HFFc6 (cell line): ENCODE measurements around the gene GPHA2. TPM values are rescaled to one million over a fixed set of nuclear protein-coding genes. Genes with fewer than 3 reads are reported as not detected.

Source experiments
- DNase-seq: peaks from one replicate; pipeline ENCODE4 v3.0.0-alpha.2; 2018
- H3K27ac Mint-ChIP-seq: 2 replicates; pipeline ENCODE4 v1.8.0; 2020; ENCODE audit warnings: mild to moderate bottlenecking, mixed read lengths
- H3K27me3 Mint-ChIP-seq: 2 replicates; pipeline ENCODE4 v1.8.0; 2021; ENCODE audit warnings: mild to moderate bottlenecking, moderate library complexity, mixed read lengths; ENCODE audit not compliant: insufficient read depth
- H3K36me3 Mint-ChIP-seq: 2 replicates; pipeline ENCODE4 v1.8.0; 2021; ENCODE audit warnings: low read depth, mixed read lengths
- H3K4me1 Mint-ChIP-seq: 2 replicates; pipeline ENCODE4 v1.8.0; 2020; ENCODE audit warnings: low read depth, mixed read lengths
- H3K4me3 Mint-ChIP-seq: 2 replicates; pipeline ENCODE4 v1.8.0; 2020; ENCODE audit warnings: mild to moderate bottlenecking, moderate library complexity, mixed read lengths
- H3K9me3 Mint-ChIP-seq: 2 replicates; pipeline ENCODE4 v1.8.0; 2020; ENCODE audit warnings: mild to moderate bottlenecking, mixed read lengths
- microRNA-seq: library from miRNA; unstranded; fragments of <30 nt; microRNA quantifications from one replicate; pipeline ENCODE4, GENCODE V29; 2019
- total RNA-seq, 6 experiments: library from RNA; stranded (reverse); fragmentation: NEBNext Ultra II Directional; extraction: Animal tissue kit (Norgen Biotek cat#: 25700); gene quantifications; 2 replicates in 1 of 6; 3 replicates in 5 of 6; pipeline ENCODE4 v1.2.3, GENCODE V29; 2021
- TF ChIP-seq, protein P1 (sequence below): fragments of 200-600 bp; sonication (generic); IDR thresholded peaks from 2 replicates; pipeline ENCODE4 v1.5.0; 2021; ENCODE audit warnings: antibody characterized with exemption, mild to moderate bottlenecking

Gene GPHA2
- total RNA-seq, 6 experiments from 2014 or later, result not detected

GRCh38 chr11:64885367-64886286, 50.1 kb downstream of the GPHA2 start:
- H3K27me3 Mint-ChIP-seq, result no peaks in the 10 kb centered on the region; the same call in 1 of the 2 replicates
- peaks cover 29% of the 10 kb centered on the region for H3K4me1 Mint-ChIP-seq
- TF ChIP-seq, protein P1, sequence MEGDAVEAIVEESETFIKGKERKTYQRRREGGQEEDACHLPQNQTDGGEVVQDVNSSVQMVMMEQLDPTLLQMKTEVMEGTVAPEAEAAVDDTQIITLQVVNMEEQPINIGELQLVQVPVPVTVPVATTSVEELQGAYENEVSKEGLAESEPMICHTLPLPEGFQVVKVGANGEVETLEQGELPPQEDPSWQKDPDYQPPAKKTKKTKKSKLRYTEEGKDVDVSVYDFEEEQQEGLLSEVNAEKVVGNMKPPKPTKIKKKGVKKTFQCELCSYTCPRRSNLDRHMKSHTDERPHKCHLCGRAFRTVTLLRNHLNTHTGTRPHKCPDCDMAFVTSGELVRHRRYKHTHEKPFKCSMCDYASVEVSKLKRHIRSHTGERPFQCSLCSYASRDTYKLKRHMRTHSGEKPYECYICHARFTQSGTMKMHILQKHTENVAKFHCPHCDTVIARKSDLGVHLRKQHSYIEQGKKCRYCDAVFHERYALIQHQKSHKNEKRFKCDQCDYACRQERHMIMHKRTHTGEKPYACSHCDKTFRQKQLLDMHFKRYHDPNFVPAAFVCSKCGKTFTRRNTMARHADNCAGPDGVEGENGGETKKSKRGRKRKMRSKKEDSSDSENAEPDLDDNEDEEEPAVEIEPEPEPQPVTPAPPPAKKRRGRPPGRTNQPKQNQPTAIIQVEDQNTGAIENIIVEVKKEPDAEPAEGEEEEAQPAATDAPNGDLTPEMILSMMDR, result no peak
- no peak for DNase-seq
- H3K9me3 Mint-ChIP-seq, result no peaks in the 10 kb centered on the region
- peak overlapping the region; percentile 44; the same call in 1 of the 2 replicates for H3K27ac Mint-ChIP-seq
- H3K4me3 Mint-ChIP-seq, result no peak overlapping the region
- H3K36me3 Mint-ChIP-seq, result no peaks in the 10 kb centered on the region

Small RNAs within 50 kb of the gene (microRNA-seq; reads per million reads assigned to microRNA genes)
- gene MIR6749, result not detected
- not detected for gene MIR6750

Other genes with a start within 250 kb of the GPHA2 start
- gene NRXN2, start 212.7 kb downstream of the GPHA2 start, total RNA-seq, result under 1 TPM in 5 of 6 experiments, not detected in 1; 0.14 to 0.51 (median 0.31) TPM
- under 1 TPM in 4 of 6 experiments, not detected in 2; 0.43 to 0.68 (median 0.48) TPM for gene RASGRP2, start 191.8 kb downstream of the GPHA2 start, total RNA-seq
- under 1 TPM in 4 of 6 experiments, not detected in 2; 0.11 to 0.21 (median 0.13) TPM for gene PYGM, start 175.9 kb downstream of the GPHA2 start, total RNA-seq
- 100 to 1,000 TPM; 195 to 244 (median 208) TPM for gene SF1, start 157.4 kb downstream of the GPHA2 start, total RNA-seq
- gene MAP4K2, start 132.7 kb downstream of the GPHA2 start, total RNA-seq, result 10 to 100 TPM; 18.0 to 21.6 (median 20.9) TPM
- gene MEN1, start 125.3 kb downstream of the GPHA2 start, total RNA-seq, result 10 to 100 TPM; 23.9 to 35.5 (median 26.9) TPM
- under 1 TPM in 5 of 6 experiments, not detected in 1; 0.02 to 0.21 (median 0.05) TPM for gene CDC42BPG, start 91.2 kb downstream of the GPHA2 start, total RNA-seq
- gene EHD1, start 57.3 kb downstream of the GPHA2 start, total RNA-seq, result 100 to 1,000 TPM; 189 to 227 (median 197) TPM
- 10 to 100 TPM; 19.0 to 21.7 (median 20.0) TPM for gene ATG2A, start 18.7 kb downstream of the GPHA2 start, total RNA-seq
- 10 to 100 TPM; 16.2 to 28.1 (median 19.6) TPM for gene PPP2R5B, start 11.2 kb downstream of the GPHA2 start, total RNA-seq
- not detected for gene MAJIN, start 36.2 kb upstream of the GPHA2 start, total RNA-seq
- under 1 TPM; 0.22 to 0.45 (median 0.36) TPM for gene BATF2, start 61.1 kb upstream of the GPHA2 start, total RNA-seq
- 10 to 100 TPM; 76.9 to 92.1 (median 87.2) TPM for gene ARL2, start 78.3 kb upstream of the GPHA2 start, total RNA-seq
- gene SNX15, start 91.5 kb upstream of the GPHA2 start, total RNA-seq, result 10 to 100 TPM; 18.7 to 26.6 (median 25.0) TPM
- gene SAC3D1, start 105.3 kb upstream of the GPHA2 start, total RNA-seq, result 10 to 100 TPM; 15.3 to 21.5 (median 18.0) TPM
- not detected for gene NAALADL1, start 122.7 kb upstream of the GPHA2 start, total RNA-seq
- 10 to 100 TPM; 14.3 to 28.3 (median 26.6) TPM for gene CDCA5, start 148.1 kb upstream of the GPHA2 start, total RNA-seq
- gene ZFPL1, start 148.3 kb upstream of the GPHA2 start, total RNA-seq, result 10 to 100 TPM; 41.0 to 56.6 (median 53.6) TPM
- 10 to 100 TPM; 61.2 to 90.1 (median 79.4) TPM for gene VPS51, start 160.3 kb upstream of the GPHA2 start, total RNA-seq
- gene TM7SF2, start 176.0 kb upstream of the GPHA2 start, total RNA-seq, result 1 to 10 TPM; 3.8 to 6.4 (median 4.9) TPM
- gene ZNHIT2, start 181.8 kb upstream of the GPHA2 start, total RNA-seq, result 10 to 100 TPM in 4 of 6 experiments, 1 to 10 TPM in 2; 9.3 to 13.6 (median 11.1) TPM
- gene FAU, start 186.2 kb upstream of the GPHA2 start, total RNA-seq, result 100 to 1,000 TPM; 631 to 750 (median 715) TPM
- gene MRPL49, start 186.4 kb upstream of the GPHA2 start, total RNA-seq, result 10 to 100 TPM; 53.2 to 59.7 (median 56.9) TPM
- gene SYVN1, start 198.6 kb upstream of the GPHA2 start, total RNA-seq, result 10 to 100 TPM; 39.9 to 46.9 (median 42.9) TPM
- gene SPDYC, start 234.3 kb upstream of the GPHA2 start, total RNA-seq, result not detected
- gene CAPN1, start 246.0 kb upstream of the GPHA2 start, total RNA-seq, result 100 to 1,000 TPM; 203 to 271 (median 231) TPM